GM19463 (cell line): ENCODE measurements around the gene CA14.
A peak's percentile ranks its signal among the peaks of the same experiment; 100 is the strongest.
"Not testable (repeated sequence)": the region's sequence is repeated elsewhere in the genome, so short reads cannot be mapped to it uniquely, and the experiment has no call there.

Experiments
- ATAC-seq: cut with Tn5 transposase; IDR thresholded peaks from one replicate; pipeline ENCODE4 v1.9.1; 2021; ENCODE audit warnings: mild to moderate bottlenecking, moderate library complexity; ENCODE audit not compliant: unreplicated experiment

The CA14 gene

DNA sequence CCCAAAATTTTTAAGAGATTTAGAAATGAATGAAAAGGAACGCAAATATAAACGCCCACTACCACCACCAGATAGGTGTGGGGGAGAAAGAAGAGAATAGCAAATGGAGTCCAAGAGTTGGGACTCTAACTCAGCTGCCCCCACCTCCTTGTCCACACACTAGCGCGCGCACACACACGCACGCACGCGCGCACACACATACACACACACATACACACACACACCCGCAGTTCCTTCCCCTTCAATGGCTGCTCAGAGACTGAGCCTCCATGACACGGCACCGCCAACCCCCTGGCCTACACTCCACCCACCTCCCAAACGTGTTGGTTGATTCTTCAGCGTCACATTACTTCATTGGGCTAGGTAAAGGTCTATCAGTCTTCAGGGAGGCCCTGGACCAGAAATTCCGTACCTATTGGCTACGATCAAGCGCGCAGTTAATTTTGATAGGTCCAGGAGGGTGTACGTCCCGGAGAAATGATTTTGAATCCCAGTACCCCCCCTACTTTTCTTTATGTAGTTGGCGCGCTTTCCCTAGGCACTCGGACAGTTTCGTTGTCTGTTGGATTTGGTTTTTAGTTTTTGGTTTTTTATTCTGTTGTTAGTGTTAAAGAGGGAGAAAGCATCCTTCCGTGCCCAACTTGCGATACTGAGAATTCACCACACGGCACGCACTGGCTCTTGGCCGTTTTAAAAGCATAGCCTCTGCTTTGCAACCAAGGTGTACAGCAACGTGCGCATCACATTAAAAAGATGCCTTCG lies 21.5 kb upstream of the CA14 start, which contains the start of gene ANP32E:
Gene ANP32E, minus strand, starts transcription at position 261 of the 762 bp plus-strand sequence. CDS start 326 bp downstream, outside the sequence.
- ATAC-seq: peak; percentile 77

DNA sequence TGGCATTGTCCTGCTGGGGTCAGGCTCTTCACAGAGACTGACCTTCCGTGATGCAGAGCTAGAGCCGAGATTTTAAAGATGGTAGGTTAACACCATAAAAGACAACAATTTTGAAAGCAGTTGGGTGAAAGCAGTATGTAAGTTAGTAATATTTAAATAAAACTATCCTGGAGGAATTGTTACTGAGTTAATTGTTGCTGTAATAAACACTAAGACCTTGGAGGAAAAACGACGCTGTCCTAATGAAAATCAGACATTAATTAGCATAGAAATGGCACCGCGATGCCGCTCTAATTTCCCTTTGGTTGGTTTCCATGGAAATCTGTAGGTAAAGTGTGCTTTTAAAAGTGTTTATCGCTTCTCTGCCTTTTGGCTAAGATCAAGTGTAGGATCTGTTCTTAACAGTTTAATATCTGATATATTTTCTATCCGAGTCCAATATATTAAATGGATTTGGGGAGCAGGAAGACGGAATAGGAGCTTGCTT lies 20.9 kb upstream of the CA14 start:
- no peak for ATAC-seq

DNA sequence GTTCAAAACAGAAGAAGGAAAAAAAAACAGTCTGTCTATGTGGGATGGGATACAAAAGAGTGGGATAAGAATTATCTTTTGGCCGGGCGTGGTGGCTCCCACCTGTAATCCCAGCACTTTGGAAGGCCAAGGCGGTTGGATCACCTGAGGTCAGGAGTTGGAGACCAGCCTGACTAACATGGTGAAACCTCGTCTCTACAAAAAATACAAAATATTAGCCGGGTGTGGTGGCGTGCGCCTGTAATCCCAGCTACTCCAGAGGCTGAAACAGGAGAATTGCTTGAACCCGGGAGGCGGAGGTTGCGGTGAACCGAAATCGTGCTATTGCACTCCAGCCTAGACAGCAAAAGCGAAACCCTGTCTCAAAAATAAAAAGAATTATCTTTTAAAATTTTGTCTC lies 20.4 kb upstream of the CA14 start:
- not testable (repeated sequence) for ATAC-seq

DNA sequence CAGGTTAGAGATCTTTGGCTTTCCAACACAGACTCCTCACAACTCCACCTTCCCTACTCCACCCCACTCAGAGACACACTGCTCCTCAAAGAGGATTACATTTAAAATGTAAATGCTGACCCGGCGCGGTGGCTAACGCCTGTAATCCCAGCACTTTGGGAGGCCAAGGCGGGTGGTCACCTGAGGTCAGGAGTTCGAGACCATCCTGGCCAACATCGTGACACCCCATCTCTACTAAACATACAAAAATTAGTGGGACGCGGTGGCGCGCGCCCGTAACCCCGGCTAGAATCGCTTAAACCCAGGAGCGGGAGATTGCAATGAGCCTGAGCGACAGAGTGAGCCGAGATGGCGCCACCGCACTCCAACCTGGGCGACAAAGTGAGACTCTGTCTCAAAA lies 19.8 kb upstream of the CA14 start:
- ATAC-seq: no peak

DNA sequence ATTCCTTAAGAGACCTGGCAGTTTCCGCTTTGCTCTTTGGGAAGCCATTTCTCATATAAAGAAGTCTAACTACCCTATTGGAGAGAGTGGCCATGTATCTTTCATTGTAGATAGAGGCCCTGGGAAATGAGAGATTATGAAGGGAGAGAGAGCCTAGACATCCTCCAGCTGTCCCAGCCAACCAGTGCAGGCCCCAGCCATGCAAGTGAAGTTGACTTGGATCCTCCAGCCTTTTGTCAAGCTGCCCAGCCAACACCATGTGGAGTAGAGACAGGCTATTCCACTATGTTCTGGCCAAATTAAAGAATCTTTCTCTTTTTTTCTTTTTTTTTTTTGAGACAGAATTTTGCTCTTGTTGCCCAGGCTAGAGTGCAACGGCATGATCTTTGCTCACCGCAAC lies 14.6 kb upstream of the CA14 start:
- ATAC-seq: no peak

DNA sequence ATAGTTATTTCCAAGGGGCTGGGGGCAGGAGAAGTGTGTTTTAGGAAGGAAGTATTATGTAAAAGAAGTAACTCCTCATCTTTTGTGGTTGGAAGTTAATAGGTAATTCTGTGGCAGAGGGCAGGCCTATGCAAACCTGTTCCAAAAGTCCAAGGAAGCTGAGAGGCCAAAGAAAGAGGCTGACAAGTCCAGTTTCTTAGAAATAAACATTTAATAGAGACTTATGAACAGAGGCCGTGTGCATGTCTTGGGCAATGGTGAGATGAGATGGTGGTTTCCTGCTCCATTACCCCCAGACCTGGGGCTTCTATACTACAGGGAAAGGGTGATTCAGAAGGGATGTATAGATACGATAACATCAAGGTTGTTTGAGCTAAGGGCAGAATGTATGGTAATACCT lies 7.6 kb upstream of the CA14 start:
- ATAC-seq: no peak

DNA sequence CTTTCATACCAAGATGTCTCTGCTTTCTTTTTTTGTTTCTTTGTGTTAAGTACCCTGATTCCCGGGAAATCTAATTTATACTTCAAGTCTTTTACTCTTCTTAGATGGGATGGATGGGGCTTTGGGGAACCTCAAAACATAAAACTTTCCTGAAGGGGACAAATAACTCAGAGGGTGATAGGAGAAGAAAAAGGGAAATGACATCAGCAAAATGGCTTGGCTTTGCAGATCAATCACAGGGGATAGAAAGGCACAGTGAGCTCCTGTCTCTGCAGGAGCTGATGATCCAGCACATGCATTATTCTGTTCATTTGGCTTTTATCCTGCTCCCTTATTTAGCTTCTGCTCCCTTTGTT lies 1.4 kb upstream of the CA14 start:
- no peak for ATAC-seq

DNA sequence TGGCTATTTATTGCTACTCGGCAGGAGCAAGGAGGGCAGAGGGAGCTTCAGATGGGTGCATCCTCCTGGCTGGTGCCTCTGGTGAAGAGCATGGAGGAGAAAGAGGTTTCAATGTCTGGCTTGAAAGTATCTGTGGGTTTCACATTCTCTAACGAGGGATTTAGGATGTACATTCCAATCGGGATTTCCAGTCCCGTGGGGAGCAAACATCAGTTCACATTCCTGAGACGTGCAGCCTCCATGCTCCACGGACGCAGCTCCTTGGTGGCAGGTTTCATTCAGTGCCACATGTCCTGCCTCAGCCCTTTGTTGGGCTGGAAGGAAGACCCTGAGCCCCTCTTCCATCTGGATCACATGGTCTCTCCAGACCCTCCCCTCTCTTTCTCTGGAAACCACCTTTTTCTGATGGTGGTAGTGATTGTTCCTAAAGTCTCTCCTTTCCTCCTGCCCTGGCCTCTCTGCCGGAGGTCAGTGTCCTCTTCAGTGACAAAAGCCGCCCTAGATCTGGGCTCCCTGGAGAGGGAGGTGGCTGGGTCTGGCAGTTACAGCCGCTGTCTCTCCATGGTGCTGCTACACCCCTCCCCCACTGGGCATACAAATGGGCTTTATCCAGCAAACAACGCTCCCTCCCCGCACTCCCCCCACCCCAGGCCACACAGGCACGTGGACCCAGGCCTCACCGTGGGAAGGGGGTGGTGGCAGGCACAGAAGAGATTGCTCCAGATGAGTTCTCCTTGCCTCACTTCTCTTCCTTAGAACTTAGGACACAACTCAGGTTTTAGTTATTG lies 826 bp upstream of the CA14 start:
- ATAC-seq: no peak

DNA sequence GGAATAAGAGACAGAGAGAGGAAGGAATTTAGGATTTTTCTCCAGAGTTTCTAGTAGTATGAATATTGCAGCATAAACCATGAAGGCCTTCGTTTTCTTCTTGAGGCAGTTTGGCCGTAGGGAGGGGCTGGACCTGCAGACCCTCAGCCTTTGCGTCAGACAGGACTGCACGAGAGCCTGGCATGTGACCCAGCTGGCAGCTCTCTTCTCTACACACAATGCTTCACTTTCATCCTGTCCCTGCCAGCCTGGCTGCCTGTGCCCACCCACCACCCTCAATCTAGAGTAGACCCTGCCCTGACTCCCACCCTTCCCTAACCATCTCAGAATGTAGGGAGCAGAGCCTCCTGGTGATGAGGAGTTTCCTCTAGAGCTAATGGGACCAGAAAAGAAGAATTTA lies 1.6 kb downstream of the CA14 start:
- ATAC-seq: no peak

DNA sequence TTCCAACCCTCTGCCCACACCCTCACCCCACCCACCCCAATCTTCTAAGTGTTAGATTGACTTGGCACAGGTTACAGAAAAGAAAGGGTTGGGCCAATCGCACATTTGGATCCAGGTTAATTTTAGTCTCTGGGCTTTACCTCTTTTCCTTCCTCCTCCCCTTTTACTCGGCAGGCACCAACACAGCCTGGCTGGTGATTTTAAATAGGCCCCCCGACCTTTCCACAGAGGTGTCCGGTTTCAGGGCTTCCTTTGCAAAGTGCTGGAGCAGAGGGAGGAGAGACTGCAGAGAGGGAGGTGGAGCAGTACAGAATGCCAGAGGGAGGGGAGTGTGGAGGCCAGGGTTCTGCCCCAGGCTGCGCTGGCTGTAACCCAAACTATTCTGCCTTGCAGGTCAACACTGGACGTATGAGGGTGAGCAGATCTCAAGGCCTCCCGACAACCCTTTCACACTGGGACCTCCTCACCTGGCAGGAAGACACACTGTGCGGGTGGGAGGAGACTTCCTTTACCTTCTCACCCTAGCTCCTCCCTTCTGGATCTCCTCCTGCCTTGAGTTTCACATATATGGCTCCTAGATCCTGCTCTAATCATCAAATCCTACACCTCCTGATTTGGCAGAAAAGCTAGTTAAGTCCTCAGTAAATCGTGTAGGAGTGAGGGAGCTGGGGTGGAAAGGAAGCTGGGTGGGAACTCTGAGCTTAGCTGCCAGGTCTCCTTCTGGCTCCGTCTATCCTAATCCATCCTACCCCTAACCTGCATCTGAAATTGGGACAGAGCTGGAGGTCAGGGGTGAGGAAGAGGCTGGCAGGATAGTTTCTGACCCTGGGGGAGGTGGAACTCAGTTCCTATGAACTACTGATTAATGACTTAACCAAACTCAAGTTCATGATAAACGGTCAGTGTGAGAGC lies 2.4 kb downstream of the CA14 start:
- no peak for ATAC-seq

DNA sequence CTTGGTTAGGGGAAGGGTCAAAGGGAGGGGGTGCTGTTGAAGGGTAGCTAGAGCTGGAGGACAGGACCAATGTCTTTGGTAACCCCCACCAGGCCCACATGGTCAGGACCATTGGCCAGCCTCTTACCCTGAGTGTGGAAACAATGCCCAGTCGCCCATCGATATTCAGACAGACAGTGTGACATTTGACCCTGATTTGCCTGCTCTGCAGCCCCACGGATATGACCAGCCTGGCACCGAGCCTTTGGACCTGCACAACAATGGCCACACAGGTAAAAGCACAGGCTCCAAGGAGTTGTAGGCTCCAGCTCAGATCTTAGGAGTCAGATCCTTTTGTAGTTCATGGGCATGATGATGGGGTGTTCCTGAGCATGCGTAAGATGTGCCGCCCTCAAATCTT lies 3.8 kb downstream of the CA14 start:
- ATAC-seq: no peak

DNA sequence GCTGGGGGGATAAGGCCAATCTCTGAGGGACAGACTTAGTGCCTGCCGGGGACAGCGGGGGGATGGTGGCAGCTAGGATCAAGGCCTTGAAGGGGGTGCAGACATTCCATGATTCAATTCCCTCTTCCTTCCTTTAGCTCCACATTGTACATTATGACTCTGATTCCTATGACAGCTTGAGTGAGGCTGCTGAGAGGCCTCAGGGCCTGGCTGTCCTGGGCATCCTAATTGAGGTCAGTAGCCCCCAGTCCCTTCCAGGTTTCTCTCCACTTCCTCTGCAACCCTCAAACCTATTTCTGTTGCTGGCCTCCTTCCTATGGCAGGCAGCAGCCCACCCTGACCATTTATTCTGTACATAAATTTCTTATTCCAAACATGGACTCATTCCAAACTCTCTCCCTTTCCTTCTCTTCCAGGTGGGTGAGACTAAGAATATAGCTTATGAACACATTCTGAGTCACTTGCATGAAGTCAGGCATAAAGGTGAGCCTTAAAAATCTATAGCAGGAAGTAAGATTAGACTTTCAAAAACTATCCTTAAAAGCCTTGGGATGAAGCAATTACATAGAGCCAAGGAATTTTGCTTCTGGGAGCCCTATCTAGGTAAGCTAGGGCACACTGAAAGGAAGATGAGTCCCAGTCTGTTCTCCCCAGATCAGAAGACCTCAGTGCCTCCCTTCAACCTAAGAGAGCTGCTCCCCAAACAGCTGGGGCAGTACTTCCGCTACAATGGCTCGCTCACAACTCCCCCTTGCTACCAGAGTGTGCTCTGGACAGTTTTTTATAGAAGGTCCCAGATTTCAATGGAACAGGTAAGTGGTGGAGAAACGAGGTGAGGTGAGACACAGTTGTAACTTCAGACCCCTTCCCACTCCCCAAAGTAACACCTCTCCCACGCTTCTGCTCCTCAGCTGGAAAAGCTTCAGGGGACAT lies 5.1 kb downstream of the CA14 start:
- no peak for ATAC-seq

DNA sequence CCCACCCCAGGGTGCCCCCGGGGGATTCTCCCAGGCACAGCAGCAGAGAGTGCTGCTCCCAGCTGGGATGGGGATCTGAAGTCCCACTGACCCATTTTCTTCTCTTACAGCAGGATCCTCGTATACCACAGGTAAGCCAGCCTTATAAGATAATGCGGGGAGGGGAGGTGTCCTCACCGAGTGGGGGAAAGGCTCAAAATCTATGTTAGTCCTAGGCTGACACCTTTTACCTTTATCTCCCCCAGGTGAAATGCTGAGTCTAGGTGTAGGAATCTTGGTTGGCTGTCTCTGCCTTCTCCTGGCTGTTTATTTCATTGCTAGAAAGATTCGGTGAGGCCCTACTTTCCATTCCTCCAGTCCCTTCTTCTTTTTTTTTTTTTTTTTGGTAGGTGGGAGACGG lies 6.0 kb downstream of the CA14 start:
- ATAC-seq: no peak

DNA sequence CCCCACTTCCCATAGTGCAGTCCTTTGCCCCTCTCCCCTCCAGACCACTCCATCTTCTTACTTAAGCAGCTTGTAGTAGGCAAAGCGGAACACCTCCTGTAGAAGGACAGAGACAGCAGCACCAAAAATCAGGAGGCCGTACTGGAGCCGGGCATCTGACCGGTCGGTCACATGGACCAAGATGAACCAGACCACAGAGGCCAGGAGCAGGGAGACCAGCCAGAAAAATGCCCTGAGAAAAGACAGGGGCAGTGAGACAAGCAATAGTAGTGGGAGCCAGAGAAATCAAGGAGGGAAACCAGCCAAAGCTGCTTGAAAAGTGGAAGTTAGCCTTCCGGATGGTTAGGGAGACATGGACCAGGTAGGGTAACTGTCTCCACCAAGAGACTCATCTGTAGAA lies 10.3 kb downstream of the CA14 start:
- ATAC-seq: no peak

DNA sequence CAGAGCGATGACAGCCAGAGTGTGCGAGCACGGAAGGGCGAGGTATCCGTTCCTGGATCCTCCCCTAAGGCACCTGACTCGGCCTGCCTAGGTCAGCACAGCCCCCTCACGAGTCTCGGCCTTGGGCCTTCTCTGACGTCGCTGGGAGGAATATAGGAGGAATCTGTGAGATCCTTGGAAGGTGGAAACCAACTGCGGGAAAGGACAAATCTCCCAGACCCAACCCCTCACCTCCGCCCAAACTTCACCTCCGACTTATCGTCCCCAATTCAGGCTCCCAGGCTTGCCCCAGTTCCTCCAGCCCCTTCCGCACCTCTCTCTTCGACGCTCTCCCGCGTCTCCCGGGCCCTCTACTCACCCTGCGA lies 10.7 kb downstream of the CA14 start:
- no peak for ATAC-seq

DNA sequence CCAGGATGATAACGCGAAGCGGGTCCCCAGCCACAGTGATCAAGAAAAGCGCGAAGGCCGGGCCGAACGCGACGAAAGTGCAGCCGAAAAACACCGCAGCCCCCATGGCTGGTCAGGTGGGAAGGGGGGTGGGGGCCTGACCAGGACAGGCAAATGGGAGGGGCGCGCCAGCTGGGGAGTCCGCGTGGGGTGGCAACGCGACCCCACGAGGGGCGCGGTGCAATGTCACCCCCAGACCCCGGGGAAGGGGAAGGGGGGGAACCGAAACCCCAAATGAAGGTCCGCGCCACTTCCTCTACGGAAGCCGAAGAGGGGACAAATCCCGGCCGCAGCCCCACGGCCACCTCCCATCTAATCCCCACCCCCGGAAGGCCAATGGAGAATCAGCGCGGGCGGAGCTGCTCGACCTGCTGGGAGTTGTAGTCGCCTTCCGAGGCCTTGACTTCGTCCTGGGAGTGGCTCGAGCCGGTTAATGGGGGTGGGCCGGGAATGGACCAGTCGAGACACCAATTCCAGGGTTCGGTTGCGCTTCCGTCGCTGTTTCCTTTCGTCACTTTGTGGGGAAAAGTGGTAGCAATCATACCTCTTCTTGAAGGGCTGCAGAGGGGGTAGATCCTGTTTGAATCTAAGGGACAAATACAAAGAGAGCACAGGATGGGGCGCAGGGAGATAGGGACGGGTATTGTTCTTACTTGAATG lies 11.3 kb downstream of the CA14 start, which contains the start of gene APH1A:
Gene APH1A, minus strand, starts transcription at position 312 of the 699 bp plus-strand sequence. Its CDS starts 206 bp downstream, at position 106.
- peak; percentile 90 for ATAC-seq

DNA sequence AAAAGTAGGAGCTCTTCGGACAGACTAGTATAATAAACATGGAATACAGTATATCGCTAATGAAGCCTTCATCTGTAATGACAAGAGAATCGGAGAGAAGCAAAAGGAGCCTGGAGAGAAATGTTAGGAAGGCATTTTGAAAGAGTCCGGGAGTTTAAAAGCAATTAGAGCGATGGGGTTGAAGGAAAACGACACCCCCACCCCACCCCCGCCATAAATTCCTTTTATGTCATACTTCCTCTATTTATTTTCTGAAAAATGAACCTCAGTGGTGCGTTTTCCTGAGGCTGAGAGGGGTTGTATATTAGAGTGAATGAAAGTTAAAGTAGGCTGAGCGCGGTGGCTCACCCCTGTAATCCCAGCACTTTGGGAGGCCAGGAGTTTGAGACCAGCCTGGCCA lies 11.9 kb downstream of the CA14 start:
- no peak for ATAC-seq

DNA sequence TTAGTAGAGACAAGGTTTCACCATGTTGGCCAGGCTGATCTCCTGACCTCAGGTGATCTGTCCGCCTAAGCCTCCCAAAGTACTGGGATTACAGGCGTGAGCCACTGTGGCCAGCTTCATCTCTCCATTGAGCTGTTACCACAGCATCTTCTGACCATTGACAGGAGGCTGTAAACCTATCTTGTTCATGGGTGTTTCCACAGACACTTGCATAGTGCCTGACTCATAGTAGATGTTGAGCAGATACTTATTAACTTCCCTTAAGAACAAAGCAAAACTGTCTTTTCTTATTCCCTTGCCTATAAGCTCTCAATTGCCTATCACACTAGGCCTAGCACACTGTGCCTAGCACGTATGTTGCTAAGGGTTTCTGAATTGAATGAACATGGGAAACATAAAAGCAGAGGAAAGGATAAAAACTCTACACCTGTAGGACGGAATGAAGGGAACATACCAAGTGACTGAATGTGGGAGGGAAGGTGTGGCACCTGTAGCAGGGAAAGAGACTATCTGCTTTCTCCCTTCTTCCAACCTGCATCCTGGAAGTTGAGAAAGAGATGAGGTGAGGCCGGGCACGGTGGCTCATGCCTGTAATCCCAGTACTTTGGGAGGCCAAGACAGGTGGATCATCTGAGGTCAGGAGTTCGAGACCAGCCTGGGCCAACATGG lies 13.9 kb downstream of the CA14 start:
- ATAC-seq: no peak

DNA sequence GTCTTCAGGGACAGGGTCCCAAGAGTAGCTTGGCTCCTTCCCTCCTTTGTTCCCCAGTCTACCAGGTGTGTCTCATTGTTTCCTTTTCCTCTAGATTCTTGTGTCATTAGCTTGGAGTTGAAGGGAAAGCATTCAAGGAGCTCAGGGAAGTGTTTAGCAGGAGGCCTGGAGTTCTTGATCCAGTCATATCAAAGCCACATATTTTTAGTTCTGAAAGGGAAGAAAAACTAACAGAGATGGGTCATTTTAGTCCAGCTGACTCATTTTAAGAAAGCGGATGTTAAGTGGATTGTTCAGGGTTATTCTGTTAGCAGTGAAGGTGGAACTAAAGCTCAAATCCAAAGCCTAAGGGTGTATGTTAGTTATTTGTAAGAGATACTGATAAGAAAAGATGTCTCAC lies 15.7 kb downstream of the CA14 start:
- no peak for ATAC-seq
